B cell (primary cell): ENCODE data around the gene CANT1. TPM values are rescaled to one million over a fixed set of nuclear protein-coding genes. Genes with fewer than 3 reads are reported as not detected.

Experiments used
- ATAC-seq: fragments of 200-7000 bp; cut with Tn5 transposase; one replicate; pipeline ENCODE4 v1.10.0; 2021; ENCODE audit warnings: low read depth, mild to moderate bottlenecking, moderate number of reproducible peaks, moderate library complexity
- CTCF ChIA-PET: fragments of 350-600 bp; sonication (Branson Sonifier 250); formaldehyde crosslinking; loops from one replicate; lab custom pipeline; 2021; ENCODE audit warnings: antibody characterized with exemption, inconsistent platforms; lab: Charles Lee
- POLR2A ChIA-PET: fragments of 350-600 bp; sonication (Branson Sonifier 250); formaldehyde crosslinking; loops from one replicate; lab custom pipeline; 2021; ENCODE audit warnings: antibody characterized with exemption; lab: Charles Lee
- DNase-seq: peaks from one replicate; pipeline ENCODE4 v3.0.0; 2013
- H2AFZ ChIP-seq: 2 replicates; pipeline ENCODE4 v1.6.1; 2012; ENCODE audit warnings: mild to moderate bottlenecking, low read depth, low read length; ENCODE audit not compliant: insufficient read depth, poor library complexity, severe bottlenecking
- H3K27ac ChIP-seq, 2 donors: 1 replicate in 1 of 2; 2 replicates in 1 of 2; pipeline ENCODE4 v1.5.1; 2012 to 2013; ENCODE audit warnings: low read length in 2 of 2, mild to moderate bottlenecking in 2 of 2, moderate library complexity in 1 of 2
- H3K27me3 ChIP-seq, 4 experiments: fragments of 200-600 bp in 1 of 4; sonication (generic) in 1 of 4; replicated peaks in 1 of 4; 1 replicate in 2 of 4; 2 replicates in 2 of 4; pipeline versions ENCODE4 v1.6.1 to v1.7.0; 2013 to 2016; ENCODE audit warnings: low read length in 3 of 4, mild to moderate bottlenecking in 2 of 4, mixed read lengths in 1 of 4, moderate library complexity in 1 of 4; ENCODE audit not compliant: insufficient read depth in 4 of 4, control insufficient read depth in 3 of 4; ENCODE audit errors: control extremely low read depth in 1 of 4
- H3K36me3 ChIP-seq, 2 experiments: replicated peaks in 1 of 2; 1 replicate in 1 of 2; 2 replicates in 1 of 2; pipeline versions ENCODE4 v1.6.1 to v1.7.1; 2013; ENCODE audit warnings: low read length in 1 of 2; ENCODE audit not compliant: insufficient read depth in 2 of 2, control insufficient read depth in 1 of 2; ENCODE audit errors: control extremely low read depth in 1 of 2, extremely low read depth in 1 of 2
- H3K4me1 ChIP-seq, 2 donors: fragments of 200-600 bp in 1 of 2; sonication (generic) in 1 of 2; 1 replicate in 1 of 2; 2 replicates in 1 of 2; pipeline versions ENCODE4 v1.5.1 to v1.6.1; 2013 to 2017; ENCODE audit warnings: low read length in 2 of 2; ENCODE audit not compliant: control insufficient read depth in 2 of 2, insufficient read depth in 2 of 2
- H3K4me2 ChIP-seq: replicated peaks from 2 replicates; pipeline ENCODE3; 2012; ENCODE audit warnings: mild to moderate bottlenecking, low read depth, low read length; ENCODE audit not compliant: poor library complexity, severe bottlenecking
- H3K4me3 ChIP-seq, 5 experiments: fragments of 200-600 bp in 1 of 5; sonication (generic) in 1 of 5; 1 replicate in 3 of 5; 2 replicates in 2 of 5; pipeline versions ENCODE4 v1.5.1 to v1.7.0; 2011 to 2016; ENCODE audit warnings: low read length in 4 of 5, mild to moderate bottlenecking in 4 of 5, low read depth in 2 of 5, control low read depth in 1 of 5, moderate library complexity in 1 of 5; ENCODE audit not compliant: insufficient read depth in 1 of 5; ENCODE audit errors: control extremely low read depth in 1 of 5, extremely low read depth in 1 of 5
- H3K79me2 ChIP-seq: fragments of 200-600 bp; sonication (generic); one replicate; pipeline ENCODE4 v1.6.0; 2016; ENCODE audit warnings: low read length; ENCODE audit not compliant: control insufficient read depth, insufficient read depth
- H3K9ac ChIP-seq: fragments of 200-600 bp; sonication (generic); 2 replicates; pipeline ENCODE4 v1.6.1; 2017; ENCODE audit warnings: mild to moderate bottlenecking, low read length, moderate library complexity
- H3K9me3 ChIP-seq, 3 donors: one replicate each; pipeline versions ENCODE4 v1.6.1 to v1.7.1; 2013; ENCODE audit warnings: low read length in 2 of 3; ENCODE audit not compliant: control insufficient read depth in 2 of 3, insufficient read depth in 1 of 3; ENCODE audit errors: control extremely low read depth in 1 of 3
- H4K20me1 ChIP-seq: 2 replicates; pipeline ENCODE4 v1.6.0; 2012; ENCODE audit warnings: mild to moderate bottlenecking, low read length; ENCODE audit not compliant: insufficient read depth, control insufficient read depth, poor library complexity, severe bottlenecking
- H3K27ac Mint-ChIP-seq: one replicate; pipeline ENCODE4 v1.8.0; 2021; ENCODE audit warnings: mixed read lengths
- H3K27me3 Mint-ChIP-seq: one replicate; pipeline ENCODE4 v1.8.0; 2021; ENCODE audit warnings: mixed read lengths
- H3K4me1 Mint-ChIP-seq: one replicate; pipeline ENCODE4 v1.8.0; 2021; ENCODE audit warnings: mixed read lengths
- H3K4me3 Mint-ChIP-seq: one replicate; pipeline ENCODE4 v1.8.0; 2021; ENCODE audit warnings: mixed read lengths
- H3K9me3 Mint-ChIP-seq: one replicate; pipeline ENCODE4 v1.8.0; 2022; ENCODE audit warnings: mixed read lengths; ENCODE audit not compliant: insufficient read depth
- CTCF ChIP-seq: fragments of 200-600 bp; IDR thresholded peaks from one replicate; pipeline ENCODE4 v1.8.0; 2022; ENCODE audit warnings: antibody characterized with exemption, mild to moderate bottlenecking
- EZH2 ChIP-seq: IDR thresholded peaks from 2 replicates; pipeline ENCODE4 v1.6.1; 2012; ENCODE audit warnings: borderline replicate concordance, low read depth, mild to moderate bottlenecking, moderate library complexity, low read length; ENCODE audit not compliant: insufficient read depth, poor library complexity, severe bottlenecking
- WGBS: methylation state at CpG from one replicate; pipeline ENCODE4 v1.1.5; 2013; ENCODE audit warnings: missing lambda C conversion rate; ENCODE audit not compliant: insufficient coverage; 5-methylcytosine and 5-hydroxymethylcytosine counted together
- intact Hi-C: fragments of 100-400 bp; cut with micrococcal nuclease; formaldehyde crosslinking; loops from one replicate; pipeline ENCODE4 v1.10.0; 2022
- polyA plus RNA-seq: library from polyadenylated mRNA; depleted of rRNA; stranded (reverse); fragments of >200 nt; gene quantifications from 2 replicates; pipeline ENCODE4 v1.2.3, GENCODE V29; 2012
- total RNA-seq, 2 donors: library from RNA; stranded (reverse); fragments of 120-200 nt in 1 of 2; gene quantifications; 1 replicate in 1 of 2; 2 replicates in 1 of 2; pipeline versions ENCODE4 v1.2.3 to v1.2.4, GENCODE V29; 2013 to 2022

The CANT1 gene
- total and polyA plus RNA-seq, 2 donors (not counting 1 experiment from before 2014, with no cell fraction given) = 17.3 to 44.2 TPM

- no peak for DNase-seq
- CTCF ChIA-PET = interaction anchor here (0.6 to 2.4 kb wide), 3 partner anchors 8 to 343 kb away, joined by 3 to 8 read pairs (median 6); no protein-coding TSS in a partner anchor
- peaks cover 26% of the 10 kb centered on the region for H3K27me3 Mint-ChIP-seq
Observed at GRCh38 chr17:79050551-79050950, 41.0 kb upstream of the CANT1 start.

GRCh38 chr17:79049821-79050220 lies 40.3 kb upstream of the CANT1 start:
- Mint-ChIP-seq H3K27me3 (peaks cover 31% of the 10 kb centered on the region), H3K9me3 (peaks cover 5% of the 10 kb centered on the region), H3K4me3 (no peak overlapping the region), H3K27ac (no peak overlapping the region), H3K4me1 (peaks cover 1% of the 10 kb centered on the region)
- ATAC-seq = no peak
- Histone ChIP-seq H3K4me2 (no peak overlapping the region), H3K4me1 (no peaks in the 10 kb centered on the region), H3K27me3 (peaks cover 0 to 15% (median 0%) of the 10 kb centered on the region in 4 experiments), H4K20me1 (no peaks in the 10 kb centered on the region), H3K27ac (no peak overlapping the region), H3K9me3 (peaks cover 0 to 17% (median 2%) of the 10 kb centered on the region in 3 donors), H3K79me2 (no peaks in the 10 kb centered on the region), H3K4me3 (no peak overlapping the region), H3K9ac (no peak overlapping the region), H3K36me3 (no peaks in the 10 kb centered on the region), H2AFZ (no peak overlapping the region)
- intact Hi-C loops = loop anchor here (5.0 to 10.0 kb wide), 2 partner anchors 32 to 55 kb away; no protein-coding TSS in a partner anchor
- 93% methylated on average over 10 of the region's 11 CpGs for WGBS
- no peak for DNase-seq
- TF ChIP-seq EZH2 (no peak), CTCF (no peak)
- POLR2A ChIA-PET = no interaction called here
- CTCF ChIA-PET = interaction anchor here (2.4 kb wide), 1 partner anchor 344 kb away, joined by 8 read pairs; no protein-coding TSS in a partner anchor

More at GRCh38 chr17:79050551-79050950, 41.0 kb upstream of the CANT1 start:
- TF ChIP-seq EZH2 (no peak), CTCF (no peak)
- H3K4me1 ChIP-seq = no peaks in the 10 kb centered on the region
- H3K27ac ChIP-seq = no peak overlapping the region
- 89% methylated on average over 6 of the region's 6 CpGs for WGBS
- ATAC-seq = no peak
- no peak overlapping the region for H3K4me3 Mint-ChIP-seq
- H3K9me3 ChIP-seq = peaks cover 0 to 14% (median 5%) of the 10 kb centered on the region in 3 donors
- H3K4me2 ChIP-seq = no peak overlapping the region
- no peak overlapping the region for H3K27ac Mint-ChIP-seq
- H3K27me3 ChIP-seq = peaks cover 0 to 8% (median 0%) of the 10 kb centered on the region in 4 experiments
- intact Hi-C loops = no loop called here
- peaks cover 1% of the 10 kb centered on the region for H3K4me1 Mint-ChIP-seq
- no peak overlapping the region for H3K9ac ChIP-seq
- no peak overlapping the region for H3K4me3 ChIP-seq
- no peaks in the 10 kb centered on the region for H4K20me1 ChIP-seq
- H3K36me3 ChIP-seq = no peaks in the 10 kb centered on the region
- no peak overlapping the region for H2AFZ ChIP-seq
- H3K79me2 ChIP-seq = no peaks in the 10 kb centered on the region
- POLR2A ChIA-PET = no interaction called here
- H3K9me3 Mint-ChIP-seq = peaks cover 8% of the 10 kb centered on the region
